Prostate gland (tissue), 2 donors: ENCODE results near the gene STK17A.
"Not testable (repeated sequence)": the region's sequence is repeated elsewhere in the genome, so short reads cannot be mapped to it uniquely, and the experiment has no call there.

Source experiments
- POLR2A ChIP-seq: fragments of 450-650 bp; IDR thresholded peaks from one replicate; pipeline ENCODE4 v1.6.1; 2016; ENCODE audit warnings: antibody characterized with exemption, mild to moderate bottlenecking
- POLR2AphosphoS5 ChIP-seq: sonication (generic); formaldehyde crosslinking; IDR thresholded peaks from one replicate; pipeline ENCODE4 v1.6.1; 2017; ENCODE audit warnings: antibody characterized with exemption
- TF ChIP-seq, protein P1 (sequence below), 4 experiments: fragments of 200-600 bp in 2 of 4; fragments of 450-650 bp in 2 of 4; sonication (generic) in 2 of 4; IDR thresholded peaks; 1 replicate in 3 of 4; 2 replicates in 1 of 4; pipeline ENCODE4 v1.5.1; 2016 to 2019; ENCODE audit warnings: antibody characterized with exemption in 4 of 4, mild to moderate bottlenecking in 2 of 4, moderate library complexity in 2 of 4

DNA sequence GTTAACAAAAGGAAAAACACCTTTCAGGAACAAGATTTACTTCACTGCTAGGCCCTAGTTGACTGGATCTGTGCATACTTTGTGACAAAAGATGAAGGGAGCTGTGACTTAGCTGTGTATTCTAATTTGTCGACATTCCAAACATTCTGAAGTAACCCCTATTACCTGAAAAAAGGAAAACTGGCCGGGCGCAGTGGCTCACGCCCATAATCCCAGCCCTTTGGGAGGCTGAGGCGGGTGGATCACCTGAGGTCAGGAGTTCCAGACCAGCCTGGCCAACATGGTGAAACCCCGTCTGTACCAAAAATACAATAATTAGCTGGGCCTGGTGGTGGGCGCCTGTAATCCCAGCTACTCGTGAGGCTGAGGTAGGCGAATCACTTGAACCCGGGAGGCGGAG lies 1.8 kb downstream of the STK17A start:
- TF ChIP-seq, protein P1, sequence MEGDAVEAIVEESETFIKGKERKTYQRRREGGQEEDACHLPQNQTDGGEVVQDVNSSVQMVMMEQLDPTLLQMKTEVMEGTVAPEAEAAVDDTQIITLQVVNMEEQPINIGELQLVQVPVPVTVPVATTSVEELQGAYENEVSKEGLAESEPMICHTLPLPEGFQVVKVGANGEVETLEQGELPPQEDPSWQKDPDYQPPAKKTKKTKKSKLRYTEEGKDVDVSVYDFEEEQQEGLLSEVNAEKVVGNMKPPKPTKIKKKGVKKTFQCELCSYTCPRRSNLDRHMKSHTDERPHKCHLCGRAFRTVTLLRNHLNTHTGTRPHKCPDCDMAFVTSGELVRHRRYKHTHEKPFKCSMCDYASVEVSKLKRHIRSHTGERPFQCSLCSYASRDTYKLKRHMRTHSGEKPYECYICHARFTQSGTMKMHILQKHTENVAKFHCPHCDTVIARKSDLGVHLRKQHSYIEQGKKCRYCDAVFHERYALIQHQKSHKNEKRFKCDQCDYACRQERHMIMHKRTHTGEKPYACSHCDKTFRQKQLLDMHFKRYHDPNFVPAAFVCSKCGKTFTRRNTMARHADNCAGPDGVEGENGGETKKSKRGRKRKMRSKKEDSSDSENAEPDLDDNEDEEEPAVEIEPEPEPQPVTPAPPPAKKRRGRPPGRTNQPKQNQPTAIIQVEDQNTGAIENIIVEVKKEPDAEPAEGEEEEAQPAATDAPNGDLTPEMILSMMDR (IDR thresholded peaks at IDR 0.05): not testable (repeated sequence)
- not testable (repeated sequence) for TF ChIP-seq POLR2A, POLR2AphosphoS5
